Adrenal gland (tissue), 12 donors: Measurements from ENCODE around the gene BRMS1. TPM values are rescaled to one million over a fixed set of nuclear protein-coding genes. Genes with fewer than 3 reads are reported as not detected.
"Not testable (repeated sequence)": the region's sequence is repeated elsewhere in the genome, so short reads cannot be mapped to it uniquely, and the experiment has no call there.

Experiments used
- DNase-seq, 7 donors: peaks; one replicate each; pipeline ENCODE4 v3.0.0-alpha.2; 2019 to 2020
- H3K27ac ChIP-seq, 5 donors: fragments of 200-600 bp; sonication (generic) in 4 of 5; 1 replicate in 3 of 5; 2 replicates in 2 of 5; pipeline versions ENCODE4 v1.5.1 to v1.8.0; 2016 to 2020; ENCODE audit warnings: mild to moderate bottlenecking in 1 of 5
- H3K27me3 ChIP-seq: fragments of 200-600 bp; 2 replicates; pipeline ENCODE4 v1.8.0; 2021
- H3K36me3 ChIP-seq, 2 donors: fragments of 200-600 bp; replicated peaks in 1 of 2; 1 replicate in 1 of 2; 2 replicates in 1 of 2; pipeline versions ENCODE4 v1.5.1 to v1.8.0; 2018 to 2022
- H3K4me1 ChIP-seq, 2 donors: fragments of 200-600 bp; replicated peaks in 1 of 2; 1 replicate in 1 of 2; 2 replicates in 1 of 2; pipeline versions ENCODE4 v1.5.1 to v1.8.0; 2018 to 2021
- H3K4me3 ChIP-seq, 4 donors: fragments of 200-600 bp; sonication (generic) in 3 of 4; one replicate each; pipeline ENCODE4 v1.5.1; 2016 to 2018
- H3K9me3 ChIP-seq, 3 donors: fragments of 200-600 bp; sonication (generic) in 1 of 3; replicated peaks in 1 of 3; 1 replicate in 2 of 3; 2 replicates in 1 of 3; pipeline versions ENCODE4 v1.5.1 to v1.8.0; 2016 to 2021
- CTCF ChIP-seq, 6 experiments: fragments of 450-650 bp in 4 of 6; fragments of 200-600 bp in 2 of 6; sonication (generic) in 1 of 6; IDR thresholded peaks; 1 replicate in 5 of 6; 2 replicates in 1 of 6; pipeline versions ENCODE4 v1.5.1 to v1.8.0; 2016 to 2021; ENCODE audit warnings: antibody characterized with exemption in 6 of 6, mild to moderate bottlenecking in 2 of 6, moderate library complexity in 1 of 6
- POLR2A ChIP-seq, 2 donors: fragments of 450-650 bp; IDR thresholded peaks; one replicate each; pipeline ENCODE4 v1.6.1; 2017; ENCODE audit warnings: antibody characterized with exemption in 2 of 2, mild to moderate bottlenecking in 2 of 2, moderate library complexity in 1 of 2
- whole genome bisulfite sequencing, 4 donors: extraction: QIAGEN DNeasy Blood & Tissue Kit in 2 of 4; methylation state at CpG; one replicate each; pipeline versions ENCODE4 v1.1.5 to v1.1.7; 2013 to 2017; 5-methylcytosine and 5-hydroxymethylcytosine counted together
- intact Hi-C, 2 donors: fragments of 100-400 bp; cut with DNase I; formaldehyde crosslinking; loops; one replicate each; pipeline versions ENCODE4 v1.14.1 to v1.15.0; 2022 to 2023
- polyA plus RNA-seq, 3 donors: library from polyadenylated mRNA; stranded (reverse); fragments of 200-250 nt in 2 of 3; fragments of 350-450 nt in 1 of 3; fragmentation: Illumina TruSeq in 1 of 3; extraction: RNeasy Lipid Tissue Mini Kit (QIAGEN cat#74804) in 1 of 3; gene quantifications; one replicate each; pipeline ENCODE4 v1.2.3, GENCODE V29; 2013 to 2014
- total RNA-seq, 9 donors: library from RNA; depleted of rRNA in 4 of 9; stranded (reverse); fragments of >200 nt in 4 of 9; fragments of 120-200 nt in 1 of 9; fragmentation: NEBNext Ultra II Directional in 1 of 9; extraction: Animal tissue kit (Norgen Biotek cat#: 25700) in 1 of 9; gene quantifications; one replicate each; pipeline versions ENCODE4 v1.1.0 to v1.2.4, GENCODE V29; 2013 to 2023
- donor health status: healthy with polysubstance abuse.
- donor health status: Bipolar disorder and iron deficiency.
- donor health status: DM: yes; HTN: yes; CAD: no.
- donor health status: DM: no; HTN: no; CAD: no.
- donor health status: DM: no; HTN: no; CAD: no.
- donor health status: DM: yes; HTN: yes; CAD: no.

BRMS1 gene
- total and polyA plus RNA-seq, 12 donors, result 22.4 to 55.3 (median 41.7) TPM

- H3K27me3 ChIP-seq, result no peaks in the 10 kb centered on the region
- peaks cover 0 to 17% of the 10 kb centered on the region in 2 donors for H3K4me1 ChIP-seq
- no peak overlapping the region for H3K4me3 ChIP-seq
- WGBS, 4 donors, result 56 to 65% (median 61%) methylated on average over 10 of the region's 10 CpGs
- intact Hi-C loops, result no loop called here
- H3K36me3 ChIP-seq, result no peaks in the 10 kb centered on the region
- DNase-seq, result no peak
- H3K27ac ChIP-seq, result peak overlapping the region in 1 of 5 donors; percentile 31
- H3K9me3 ChIP-seq, result no peaks in the 10 kb centered on the region
- TF ChIP-seq CTCF (IDR thresholded peaks at IDR 0.05), result no peak
- TF ChIP-seq POLR2A (IDR thresholded peaks at IDR 0.05), result no peak
These were observed 20.2 kb downstream of the BRMS1 start for GRCh38 chr11:66324664-66325063.

GRCh38 chr11:66323684-66324083 is 21.2 kb downstream of the BRMS1 start:
- no peak overlapping the region for H3K4me3 ChIP-seq
- TF ChIP-seq POLR2A (IDR thresholded peaks at IDR 0.05) (no peak), CTCF (IDR thresholded peaks at IDR 0.05) (no peak)
- intact Hi-C loops, result no loop called here
- H3K27ac ChIP-seq, result no peak overlapping the region
- no peak for DNase-seq
- WGBS, 4 donors, result 96 to 100% (median 99%) methylated on average over 1 of the region's 1 CpG
- H3K9me3 ChIP-seq, result no peaks in the 10 kb centered on the region
- H3K27me3 ChIP-seq, result no peaks in the 10 kb centered on the region
- H3K4me1 ChIP-seq, result peaks cover 0 to 15% of the 10 kb centered on the region in 2 donors
- no peaks in the 10 kb centered on the region for H3K36me3 ChIP-seq

- Histone ChIP-seq H3K27me3 (no peaks in the 10 kb centered on the region), H3K36me3 (no peaks in the 10 kb centered on the region), H3K4me1 (peaks cover 0 to 14% of the 10 kb centered on the region in 2 donors), H3K9me3 (no peaks in the 10 kb centered on the region), H3K4me3 (no peak overlapping the region), H3K27ac (peak overlapping the region in 1 of 5 donors; percentile 20)
- TF ChIP-seq CTCF (IDR thresholded peaks at IDR 0.05) (no peak), POLR2A (IDR thresholded peaks at IDR 0.05) (no peak)
- 67 to 85% (median 77%) methylated on average over 7 to 11 of the region's 11 CpGs for WGBS, 4 donors
- peak in 2 of 7 donors; percentile 55 to 58 for DNase-seq
- intact Hi-C loops, result no loop called here
These were observed 22.0 kb downstream of the BRMS1 start for GRCh38 chr11:66322732-66323427.

DNA sequence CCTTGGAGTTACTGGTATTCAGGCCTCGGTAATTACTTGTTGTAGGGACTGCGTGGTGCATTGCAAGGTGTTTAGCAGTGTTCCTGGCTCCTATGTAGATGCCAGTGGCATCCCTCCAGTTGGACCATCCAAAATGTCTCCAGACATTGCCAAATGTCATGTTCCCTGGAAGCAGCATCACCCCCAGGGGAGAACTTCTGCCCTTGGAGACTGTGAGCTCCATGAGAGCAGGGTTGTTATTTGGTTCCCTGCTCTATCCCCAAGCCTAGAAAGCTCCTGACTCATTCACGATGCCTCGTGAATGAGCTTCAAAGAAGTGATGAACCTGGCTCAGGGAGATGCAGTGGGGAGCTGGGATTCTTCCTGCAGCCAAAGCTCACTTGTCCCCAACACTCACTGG is 23.3 kb downstream of the BRMS1 start:
- no peak overlapping the region for H3K27ac ChIP-seq
- TF ChIP-seq CTCF (IDR thresholded peaks at IDR 0.05), result no peak
- no peaks in the 10 kb centered on the region for H3K27me3 ChIP-seq
- DNase-seq, result no peak
- peaks cover 0 to 11% of the 10 kb centered on the region in 2 donors for H3K4me1 ChIP-seq
- no peaks in the 10 kb centered on the region for H3K9me3 ChIP-seq
- intact Hi-C loops, result no loop called here
- whole genome bisulfite sequencing, 4 donors, result 80 to 87% (median 83%) methylated on average over 4 of the region's 4 CpGs
- H3K36me3 ChIP-seq, result no peaks in the 10 kb centered on the region
- H3K4me3 ChIP-seq, result no peak overlapping the region

GRCh38 chr11:66320748-66321147 is 24.2 kb downstream of the BRMS1 start:
- H3K27ac ChIP-seq, intact Hi-C loops, H3K4me3 ChIP-seq, DNase-seq, H3K36me3 ChIP-seq, H3K9me3 ChIP-seq, H3K27me3 ChIP-seq: not testable (repeated sequence)
- H3K4me1 ChIP-seq, result peaks cover 0 to 11% of the 10 kb centered on the region in 2 donors
- whole genome bisulfite sequencing, 4 donors, result 86 to 88% (median 86%) methylated on average over 6 of the region's 6 CpGs

- WGBS, 4 donors, result 83 to 100% (median 95%) methylated on average over 1 to 2 of the region's 2 CpGs
These were observed 24.6 kb downstream of the BRMS1 start for GRCh38 chr11:66320289-66320688.

More at GRCh38 chr11:66320289-66320688, 24.6 kb downstream of the BRMS1 start:
- DNase-seq, H3K27me3 ChIP-seq, H3K36me3 ChIP-seq, H3K9me3 ChIP-seq, H3K4me3 ChIP-seq, H3K27ac ChIP-seq, intact Hi-C loops: not testable (repeated sequence)
- H3K4me1 ChIP-seq, result peaks cover 0 to 11% of the 10 kb centered on the region in 2 donors
